Breast epithelium (tissue), 4 donors: ENCODE measurements around the gene CRELD2. TPM values are rescaled to one million over a fixed set of nuclear protein-coding genes. Genes with fewer than 3 reads are reported as not detected.

Experiments used
- DNase-seq, 2 donors: peaks; one replicate each; pipeline ENCODE4 v3.0.0-alpha.2; 2019; ENCODE audit warnings: low spot score in 2 of 2
- H3K27ac ChIP-seq, 2 donors: fragments of 200-600 bp; sonication (generic) in 1 of 2; one replicate each; pipeline ENCODE4 v1.5.1; 2016 to 2019; ENCODE audit warnings: mild to moderate bottlenecking in 1 of 2
- H3K27me3 ChIP-seq, 2 donors: fragments of 200-600 bp; sonication (generic) in 1 of 2; one replicate each; pipeline versions ENCODE4 v1.5.1 to v1.6.0; 2017 to 2019; ENCODE audit warnings: control low read depth in 1 of 2, mild to moderate bottlenecking in 1 of 2
- H3K36me3 ChIP-seq: fragments of 200-600 bp; one replicate; pipeline ENCODE4 v1.5.1; 2019
- H3K4me1 ChIP-seq, 2 donors: fragments of 200-600 bp; sonication (generic); one replicate each; pipeline ENCODE4 v1.5.1; 2016 to 2019; ENCODE audit warnings: control low read depth in 1 of 2
- H3K4me3 ChIP-seq, 3 donors: fragments of 200-600 bp; sonication (generic); 1 replicate in 2 of 3; 2 replicates in 1 of 3; pipeline ENCODE4 v1.5.1; 2016 to 2019; ENCODE audit warnings: mild to moderate bottlenecking in 3 of 3, moderate library complexity in 2 of 3
- H3K9me3 ChIP-seq, 2 donors: fragments of 200-600 bp; sonication (generic) in 1 of 2; one replicate each; pipeline ENCODE4 v1.5.1; 2016 to 2019; ENCODE audit warnings: control low read depth in 1 of 2
- POLR2A ChIP-seq: fragments of 450-650 bp; IDR thresholded peaks from one replicate; pipeline ENCODE4 v1.6.1; 2016; ENCODE audit warnings: antibody characterized with exemption, mild to moderate bottlenecking, moderate library complexity
- POLR2AphosphoS5 ChIP-seq, 3 donors: sonication (generic); formaldehyde crosslinking; IDR thresholded peaks; one replicate each; pipeline ENCODE4 v1.6.1; 2017; ENCODE audit warnings: antibody characterized with exemption in 3 of 3
- intact Hi-C: fragments of 100-400 bp; cut with DNase I; formaldehyde crosslinking; loops from one replicate; pipeline ENCODE4 v1.15.1; 2023; ENCODE audit warnings: low total_unique reads
- total RNA-seq, 3 donors: library from RNA; depleted of rRNA; stranded (reverse); fragments of >200 nt; gene quantifications; one replicate each; pipeline ENCODE4 v1.1.0, GENCODE V29; 2016
- TF ChIP-seq, protein P1 (sequence below), 3 donors: fragments of 450-650 bp; IDR thresholded peaks; one replicate each; pipeline ENCODE4 v1.5.1; 2016 to 2017; ENCODE audit warnings: antibody characterized with exemption in 3 of 3, mild to moderate bottlenecking in 3 of 3, moderate library complexity in 3 of 3

The CRELD2 gene
- total RNA-seq, 3 donors from 2014 or later: 20.6 to 59.3 (median 39.5) TPM

- intact Hi-C loops: no loop called here
- no peak for TF ChIP-seq POLR2AphosphoS5 (IDR thresholded peaks at IDR 0.05)
- H3K27me3 ChIP-seq: no peaks in the 10 kb centered on the region
- H3K27ac ChIP-seq: no peak overlapping the region
- no peak overlapping the region for H3K4me3 ChIP-seq
- peaks cover 0 to 4% of the 10 kb centered on the region in 2 donors for H3K9me3 ChIP-seq
- no peaks in the 10 kb centered on the region for H3K36me3 ChIP-seq
- no peaks in the 10 kb centered on the region for H3K4me1 ChIP-seq
- no peak for DNase-seq
These were observed 30.7 kb upstream of the CRELD2 start for GRCh38 chr22:49887702-49888101.

- Histone ChIP-seq H3K9me3 (no peaks in the 10 kb centered on the region), H3K27ac (no peak overlapping the region), H3K36me3 (no peaks in the 10 kb centered on the region), H3K27me3 (no peaks in the 10 kb centered on the region), H3K4me1 (no peaks in the 10 kb centered on the region), H3K4me3 (no peak overlapping the region)
- TF ChIP-seq, protein P1, sequence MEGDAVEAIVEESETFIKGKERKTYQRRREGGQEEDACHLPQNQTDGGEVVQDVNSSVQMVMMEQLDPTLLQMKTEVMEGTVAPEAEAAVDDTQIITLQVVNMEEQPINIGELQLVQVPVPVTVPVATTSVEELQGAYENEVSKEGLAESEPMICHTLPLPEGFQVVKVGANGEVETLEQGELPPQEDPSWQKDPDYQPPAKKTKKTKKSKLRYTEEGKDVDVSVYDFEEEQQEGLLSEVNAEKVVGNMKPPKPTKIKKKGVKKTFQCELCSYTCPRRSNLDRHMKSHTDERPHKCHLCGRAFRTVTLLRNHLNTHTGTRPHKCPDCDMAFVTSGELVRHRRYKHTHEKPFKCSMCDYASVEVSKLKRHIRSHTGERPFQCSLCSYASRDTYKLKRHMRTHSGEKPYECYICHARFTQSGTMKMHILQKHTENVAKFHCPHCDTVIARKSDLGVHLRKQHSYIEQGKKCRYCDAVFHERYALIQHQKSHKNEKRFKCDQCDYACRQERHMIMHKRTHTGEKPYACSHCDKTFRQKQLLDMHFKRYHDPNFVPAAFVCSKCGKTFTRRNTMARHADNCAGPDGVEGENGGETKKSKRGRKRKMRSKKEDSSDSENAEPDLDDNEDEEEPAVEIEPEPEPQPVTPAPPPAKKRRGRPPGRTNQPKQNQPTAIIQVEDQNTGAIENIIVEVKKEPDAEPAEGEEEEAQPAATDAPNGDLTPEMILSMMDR (IDR thresholded peaks at IDR 0.05): no peak
- TF ChIP-seq POLR2AphosphoS5 (IDR thresholded peaks at IDR 0.05): no peak
- no peak for TF ChIP-seq POLR2A
- intact Hi-C loops: no loop called here
- DNase-seq: no peak
These were observed 29.4 kb upstream of the CRELD2 start for GRCh38 chr22:49889071-49889470.

GRCh38 chr22:49892226-49892899, 26.1 kb upstream of the CRELD2 start:
- no peaks in the 10 kb centered on the region for H3K9me3 ChIP-seq
- TF ChIP-seq, protein P1 (IDR thresholded peaks at IDR 0.05): no peak
- TF ChIP-seq POLR2A: no peak
- TF ChIP-seq POLR2AphosphoS5 (IDR thresholded peaks at IDR 0.05): no peak
- H3K4me3 ChIP-seq: no peak overlapping the region
- peak in 1 of 2 donors; percentile 57 for DNase-seq
- no peaks in the 10 kb centered on the region for H3K36me3 ChIP-seq
- no peaks in the 10 kb centered on the region for H3K4me1 ChIP-seq
- H3K27ac ChIP-seq: no peak overlapping the region
- no peaks in the 10 kb centered on the region for H3K27me3 ChIP-seq
- intact Hi-C loops: no loop called here

DNA sequence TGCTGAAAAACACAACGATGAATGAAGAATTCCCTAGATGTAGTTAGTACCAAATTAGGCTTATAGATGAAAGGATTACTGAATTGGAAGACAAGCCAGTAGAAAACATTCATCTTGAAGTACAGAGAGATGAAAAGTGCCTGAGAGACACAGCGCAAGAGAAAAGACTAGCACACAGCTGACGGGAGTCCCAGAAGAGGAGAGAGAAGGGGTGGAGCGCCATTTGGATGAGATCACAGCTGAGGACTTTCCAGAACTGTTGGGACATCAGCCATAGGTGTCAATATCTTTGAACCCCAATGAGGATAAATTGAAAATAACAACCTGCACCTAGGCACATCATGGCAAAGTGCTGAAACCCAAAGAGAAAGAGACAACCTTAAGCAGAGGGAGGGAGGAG, 25.4 kb upstream of the CRELD2 start:
- no peak for TF ChIP-seq POLR2AphosphoS5 (IDR thresholded peaks at IDR 0.05)
- TF ChIP-seq, protein P1 (IDR thresholded peaks at IDR 0.05): no peak
- TF ChIP-seq POLR2A: no peak
- no peaks in the 10 kb centered on the region for H3K36me3 ChIP-seq
- H3K9me3 ChIP-seq: no peaks in the 10 kb centered on the region
- H3K27me3 ChIP-seq: no peaks in the 10 kb centered on the region
- intact Hi-C loops: no loop called here
- DNase-seq: no peak
- H3K4me3 ChIP-seq: no peak overlapping the region
- H3K4me1 ChIP-seq: no peaks in the 10 kb centered on the region
- H3K27ac ChIP-seq: no peak overlapping the region

- Histone ChIP-seq H3K27me3 (no peaks in the 10 kb centered on the region), H3K4me3 (no peak overlapping the region), H3K36me3 (no peaks in the 10 kb centered on the region), H3K27ac (no peak overlapping the region), H3K4me1 (no peaks in the 10 kb centered on the region), H3K9me3 (no peaks in the 10 kb centered on the region)
- DNase-seq: no peak
- TF ChIP-seq POLR2AphosphoS5 (IDR thresholded peaks at IDR 0.05) (no peak), POLR2A (no peak)
- TF ChIP-seq, protein P1 (IDR thresholded peaks at IDR 0.05): no peak
- intact Hi-C loops: no loop called here
These were observed 23.9 kb upstream of the CRELD2 start for GRCh38 chr22:49894322-49895054.
